Measurements from ENCODE around the gene CYP39A1. TPM values are rescaled to one million over a fixed set of nuclear protein-coding genes. Genes with fewer than 3 reads are reported as not detected.

The CYP39A1 gene
- total RNA-seq, 1 experiment from 2014 or later: 1.7 TPM

DNA sequence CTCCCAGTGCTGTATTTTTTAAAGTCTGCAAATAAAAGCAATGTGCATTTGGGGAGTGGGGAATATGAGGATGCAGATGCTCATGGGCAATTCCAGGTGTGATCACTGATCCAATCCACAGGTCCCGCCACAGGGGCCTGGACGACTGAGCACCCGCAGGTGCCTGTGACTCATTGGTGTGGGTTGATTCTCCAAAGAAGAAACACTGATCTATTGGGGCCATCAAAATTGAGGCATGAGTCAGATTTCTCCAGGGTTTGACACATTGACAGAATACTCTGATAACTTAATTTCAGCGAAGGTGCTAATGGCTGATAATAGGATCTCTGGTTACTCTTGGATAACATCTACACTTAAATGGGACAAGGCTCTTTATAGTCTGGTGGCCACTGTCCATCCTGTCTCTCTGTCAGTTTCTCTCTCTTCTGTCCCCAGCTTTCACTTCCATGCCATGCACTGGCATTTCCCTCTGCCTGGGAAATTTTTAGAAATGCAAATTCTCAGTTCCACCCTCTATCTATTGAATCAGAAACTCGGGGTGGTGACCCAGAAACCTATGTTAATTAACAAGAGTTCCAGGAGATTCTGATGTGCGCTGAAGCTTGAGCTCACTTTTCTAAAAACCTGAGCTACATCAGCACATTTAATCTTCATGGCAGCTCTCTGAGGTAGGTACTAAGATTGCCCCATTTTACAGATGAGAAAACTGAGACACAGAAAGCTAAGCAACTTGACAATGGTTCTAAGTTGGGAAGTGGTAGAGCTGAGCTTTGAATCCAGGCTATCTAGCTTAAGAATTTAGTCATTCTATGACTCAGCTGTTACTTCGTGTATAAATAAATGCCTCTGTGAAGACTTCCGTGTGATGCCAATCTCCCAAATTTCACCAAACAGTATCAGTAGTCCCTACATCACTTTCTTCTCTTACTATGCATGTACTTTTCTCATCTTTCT is 151.2 kb downstream of the CYP39A1 start:
- DNase-seq: no peak
- H3K9me3 Mint-ChIP-seq (ENCODE audit: low read depth, unreplicated experiment): no peaks in the 10 kb centered on the region
- H3K4me3 Mint-ChIP-seq (ENCODE audit: low read depth, unreplicated experiment): no peak overlapping the region
- no peaks in the 10 kb centered on the region for H3K36me3 Mint-ChIP-seq (ENCODE audit: insufficient read depth, unreplicated experiment)
- intact Hi-C loops (cut with micrococcal nuclease; ENCODE audit: unreplicated experiment): no loop called here
- H3K27me3 Mint-ChIP-seq (ENCODE audit: unreplicated experiment): no peaks in the 10 kb centered on the region
- no peak overlapping the region for H3K27ac Mint-ChIP-seq (ENCODE audit: unreplicated experiment)
- H3K4me1 Mint-ChIP-seq (ENCODE audit: low read depth, unreplicated experiment): peaks cover 22% of the 10 kb centered on the region
- no TSS peak for BruUV-seq (replicated peaks)
- TF ChIP-seq, protein P1, sequence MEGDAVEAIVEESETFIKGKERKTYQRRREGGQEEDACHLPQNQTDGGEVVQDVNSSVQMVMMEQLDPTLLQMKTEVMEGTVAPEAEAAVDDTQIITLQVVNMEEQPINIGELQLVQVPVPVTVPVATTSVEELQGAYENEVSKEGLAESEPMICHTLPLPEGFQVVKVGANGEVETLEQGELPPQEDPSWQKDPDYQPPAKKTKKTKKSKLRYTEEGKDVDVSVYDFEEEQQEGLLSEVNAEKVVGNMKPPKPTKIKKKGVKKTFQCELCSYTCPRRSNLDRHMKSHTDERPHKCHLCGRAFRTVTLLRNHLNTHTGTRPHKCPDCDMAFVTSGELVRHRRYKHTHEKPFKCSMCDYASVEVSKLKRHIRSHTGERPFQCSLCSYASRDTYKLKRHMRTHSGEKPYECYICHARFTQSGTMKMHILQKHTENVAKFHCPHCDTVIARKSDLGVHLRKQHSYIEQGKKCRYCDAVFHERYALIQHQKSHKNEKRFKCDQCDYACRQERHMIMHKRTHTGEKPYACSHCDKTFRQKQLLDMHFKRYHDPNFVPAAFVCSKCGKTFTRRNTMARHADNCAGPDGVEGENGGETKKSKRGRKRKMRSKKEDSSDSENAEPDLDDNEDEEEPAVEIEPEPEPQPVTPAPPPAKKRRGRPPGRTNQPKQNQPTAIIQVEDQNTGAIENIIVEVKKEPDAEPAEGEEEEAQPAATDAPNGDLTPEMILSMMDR (IDR thresholded peaks at IDR 0.05; ENCODE audit: unreplicated experiment): no peak
- CTCF ChIA-PET: interaction anchor here (1.0 to 1.6 kb wide), 2 partner anchors 10 to 15 kb away, joined by 4 read pairs; partner anchors contain the start of gene RCAN2

DNA sequence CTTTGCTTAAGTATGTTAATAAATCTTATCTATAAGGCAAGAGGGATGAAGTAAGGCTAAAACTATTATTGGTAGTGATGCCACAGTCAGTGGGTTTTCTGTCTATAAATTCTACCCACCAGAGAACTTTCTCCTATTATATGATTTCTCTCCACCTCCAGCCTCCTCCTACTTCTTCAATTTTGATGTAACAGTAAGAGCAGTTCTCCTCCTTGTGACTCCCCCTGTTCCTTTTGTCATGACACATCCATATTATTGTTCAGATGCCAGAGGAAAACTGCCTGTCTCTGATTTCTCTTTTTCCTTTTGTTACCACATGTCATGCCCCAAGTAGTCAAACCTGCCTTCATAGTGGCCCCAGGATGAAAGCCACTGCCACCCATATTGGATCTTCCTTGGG is 152.2 kb downstream of the CYP39A1 start:
- Mint-ChIP-seq H3K27me3 (ENCODE audit: unreplicated experiment) (no peaks in the 10 kb centered on the region), H3K4me1 (ENCODE audit: low read depth, unreplicated experiment) (peaks cover 22% of the 10 kb centered on the region), H3K36me3 (ENCODE audit: insufficient read depth, unreplicated experiment) (no peaks in the 10 kb centered on the region), H3K9me3 (ENCODE audit: low read depth, unreplicated experiment) (no peaks in the 10 kb centered on the region), H3K27ac (ENCODE audit: unreplicated experiment) (no peak overlapping the region), H3K4me3 (ENCODE audit: low read depth, unreplicated experiment) (no peak overlapping the region)
- TF ChIP-seq, protein P1 (IDR thresholded peaks at IDR 0.05; ENCODE audit: unreplicated experiment): no peak
- DNase-seq: no peak
- intact Hi-C loops (cut with micrococcal nuclease; ENCODE audit: unreplicated experiment): no loop called here
- CTCF ChIA-PET: no interaction called here
- no TSS peak for BruUV-seq (replicated peaks)

Other genes with a start within 250 kb of the CYP39A1 start
- gene RCAN2, start 161.4 kb downstream of the CYP39A1 start, total RNA-seq (2022): 2.2 and 3.7 TPM in 2 replicates
- 5.4 and 8.8 TPM in 2 replicates for gene SLC25A27, start 157 bp upstream of the CYP39A1 start, total RNA-seq (2022)
- 0.07 and 0.10 TPM in 2 replicates for gene TDRD6, start 35.1 kb upstream of the CYP39A1 start, total RNA-seq (2022)
- gene PLA2G7, start 82.6 kb upstream of the CYP39A1 start, total RNA-seq (2022): 1.9 and 2.1 TPM in 2 replicates
- gene ANKRD66, start 94.1 kb upstream of the CYP39A1 start, total RNA-seq (2022): not detected in 2 replicates
- gene MEP1A, start 140.6 kb upstream of the CYP39A1 start, total RNA-seq (2022): not detected in 2 replicates

Data from Calu3 (cell line).